SK-N-DZ (cell line): ENCODE results near the gene ATP8B4.
"Not testable (repeated sequence)": the region's sequence is repeated elsewhere in the genome, so short reads cannot be mapped to it uniquely, and the experiment has no call there.

Experiments
- DNase-seq: peaks from one replicate; pipeline ENCODE4 v3.0.0-alpha.2; 2015; ENCODE audit warnings: low spot score

ATP8B4 gene

DNA sequence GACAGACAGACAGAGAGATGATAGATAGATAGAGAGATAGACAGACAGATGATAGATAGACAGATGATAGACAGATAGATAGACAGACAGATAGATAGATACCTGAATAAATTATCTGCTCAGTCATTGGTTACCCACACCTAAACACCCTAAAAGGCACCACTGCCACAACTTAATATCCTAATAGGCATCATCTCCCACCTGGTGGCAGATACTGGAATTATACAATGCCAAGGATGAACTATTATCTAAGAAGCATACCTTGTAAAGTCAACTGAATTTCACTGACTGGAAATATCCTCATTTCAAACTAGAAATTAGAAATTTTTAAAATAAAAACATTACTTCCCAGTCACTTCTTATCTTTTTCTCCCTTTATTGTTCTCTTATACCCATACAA, 19.4 kb upstream of the ATP8B4 start:
- no peak for DNase-seq

- no peak for DNase-seq
Observed at GRCh38 chr15:50137893-50138292, 18.9 kb upstream of the ATP8B4 start.

DNA sequence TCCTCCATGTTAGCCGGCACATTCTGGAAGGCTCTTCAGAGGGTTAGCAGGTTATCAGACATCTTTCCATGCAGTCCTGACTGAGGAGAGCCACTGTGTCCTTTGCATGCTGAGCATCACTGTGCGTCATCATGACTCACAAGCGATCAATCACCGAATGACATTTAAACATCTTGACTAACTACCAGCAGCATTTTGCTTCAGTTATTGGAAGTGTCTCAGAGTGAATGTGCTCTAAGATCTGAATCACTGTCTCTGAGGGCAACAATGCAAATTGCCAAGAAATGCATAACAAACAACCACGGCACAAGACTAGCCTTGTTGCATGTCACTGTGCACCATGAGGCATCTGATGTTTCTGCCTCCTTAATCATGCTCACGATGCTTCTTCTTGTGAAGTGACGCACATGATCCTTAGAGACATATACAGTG, 18.3 kb upstream of the ATP8B4 start:
- no peak for DNase-seq

GRCh38 chr15:50135031-50135551, 16.1 kb upstream of the ATP8B4 start:
- DNase-seq, result no peak

DNA sequence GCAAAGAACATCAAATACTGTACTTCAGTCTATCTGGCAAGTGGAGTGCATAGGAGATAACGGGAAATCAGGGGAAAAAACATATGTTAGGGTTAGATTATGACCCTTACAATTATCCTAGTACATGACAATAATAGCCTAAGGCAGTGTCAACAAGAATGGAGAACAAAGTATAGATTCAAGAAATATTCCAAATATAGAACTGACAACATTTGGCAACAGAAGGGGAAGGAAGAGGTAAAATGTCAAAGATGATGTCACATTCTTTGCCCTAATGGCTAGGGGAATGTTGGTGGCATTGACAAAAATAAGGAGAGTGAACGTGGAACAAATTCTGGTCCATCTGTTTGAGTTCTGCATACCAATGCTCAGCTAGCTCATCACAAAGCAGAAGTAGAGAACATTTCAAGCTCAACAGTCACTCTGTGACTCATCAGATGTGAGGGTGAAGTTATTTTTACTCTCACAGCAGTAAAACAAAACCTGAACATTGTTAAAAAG, 15.5 kb upstream of the ATP8B4 start:
- no peak for DNase-seq

- not testable (repeated sequence) for DNase-seq
Observed at GRCh38 chr15:50132251-50132984, 13.4 kb upstream of the ATP8B4 start.

GRCh38 chr15:50131617-50132016, 12.6 kb upstream of the ATP8B4 start:
- no peak for DNase-seq

GRCh38 chr15:50128266-50128665, 9.2 kb upstream of the ATP8B4 start:
- DNase-seq, result no peak

GRCh38 chr15:50127255-50127777, 8.3 kb upstream of the ATP8B4 start:
- no peak for DNase-seq

DNA sequence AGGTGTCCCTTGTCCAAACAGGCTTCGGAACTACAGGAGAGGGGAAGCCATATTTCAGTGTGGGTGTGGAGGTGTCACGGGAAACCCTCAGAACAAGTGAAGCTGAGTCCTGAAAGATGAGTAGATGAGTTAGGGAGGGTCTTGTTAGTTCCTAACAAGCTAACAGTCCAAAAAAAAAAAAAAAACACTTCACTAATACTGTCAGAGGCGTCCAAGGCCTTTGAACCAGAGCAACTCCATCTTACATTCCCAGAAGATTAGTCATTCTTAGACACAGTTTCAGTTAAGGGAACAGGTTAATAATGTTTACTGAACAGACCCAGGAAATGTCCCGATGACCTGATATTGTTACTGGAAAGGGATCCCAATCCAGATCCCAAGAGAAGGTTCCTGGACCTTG, 7.0 kb upstream of the ATP8B4 start:
- no peak for DNase-seq

DNA sequence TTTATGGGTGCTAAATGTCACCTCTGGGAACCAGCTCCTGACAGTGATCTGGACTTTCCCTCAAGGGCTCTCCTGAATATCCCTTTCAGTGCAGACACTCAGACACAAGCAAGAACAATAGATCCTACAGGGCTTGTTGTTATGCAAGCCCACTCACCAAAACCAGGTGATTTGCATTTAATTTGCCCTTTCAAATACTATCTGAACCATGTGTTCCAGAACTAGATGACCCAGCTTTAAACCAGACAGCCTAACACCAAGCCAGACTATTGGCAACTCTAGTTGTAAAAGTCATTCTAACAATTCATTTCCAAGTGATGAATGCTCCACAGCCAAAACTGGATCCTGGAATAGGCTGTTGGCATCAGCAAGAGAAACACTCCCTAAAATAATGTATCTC, 5.6 kb upstream of the ATP8B4 start:
- no peak for DNase-seq

- DNase-seq, result no peak
Observed at GRCh38 chr15:50123861-50124557, 5.0 kb upstream of the ATP8B4 start.

GRCh38 chr15:50120729-50121128, 1.7 kb upstream of the ATP8B4 start:
- DNase-seq, result no peak

GRCh38 chr15:50117431-50118027, 1.5 kb downstream of the ATP8B4 start:
- DNase-seq, result no peak

GRCh38 chr15:50116477-50116876, 2.6 kb downstream of the ATP8B4 start:
- no peak for DNase-seq

DNA sequence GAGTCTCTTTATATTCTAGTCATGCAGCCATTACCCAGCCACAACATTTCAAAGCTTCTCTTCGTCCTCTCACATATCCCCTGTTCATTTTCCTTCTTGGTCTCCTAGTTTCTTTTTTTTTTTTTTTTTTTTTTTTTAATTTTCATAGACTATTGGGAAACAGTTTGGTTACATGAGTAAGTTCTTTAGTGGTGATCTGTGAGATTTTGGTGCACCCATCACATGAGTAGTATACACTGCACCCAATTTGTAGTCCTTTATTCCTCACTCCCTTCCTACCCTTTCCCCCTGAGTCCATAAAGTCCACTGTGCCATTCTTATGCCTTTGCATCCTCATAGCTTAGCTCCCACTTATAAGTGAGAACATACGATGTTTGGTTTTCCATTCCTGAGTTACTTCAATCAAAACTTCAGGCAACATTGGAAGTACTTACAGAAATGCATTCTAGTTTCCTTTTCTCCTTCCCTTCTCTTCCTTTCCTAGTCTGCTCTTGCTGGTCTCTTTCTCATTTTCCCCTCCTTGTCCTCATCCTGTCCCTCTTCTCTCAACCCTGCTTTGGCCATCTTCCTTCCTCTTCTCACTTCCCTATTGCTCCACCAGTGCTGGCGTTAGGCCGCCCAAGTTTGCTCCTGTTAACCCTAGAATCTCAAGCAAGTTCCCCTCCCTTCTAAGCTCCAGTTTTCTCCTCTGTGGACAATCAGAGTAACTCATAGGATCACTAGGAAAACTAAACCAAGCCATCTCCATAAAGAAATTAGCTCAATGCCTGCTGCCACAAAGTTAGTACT, 4.8 kb downstream of the ATP8B4 start:
- no peak for DNase-seq

- no peak for DNase-seq
Observed at GRCh38 chr15:50113187-50113505, 5.9 kb downstream of the ATP8B4 start.

DNA sequence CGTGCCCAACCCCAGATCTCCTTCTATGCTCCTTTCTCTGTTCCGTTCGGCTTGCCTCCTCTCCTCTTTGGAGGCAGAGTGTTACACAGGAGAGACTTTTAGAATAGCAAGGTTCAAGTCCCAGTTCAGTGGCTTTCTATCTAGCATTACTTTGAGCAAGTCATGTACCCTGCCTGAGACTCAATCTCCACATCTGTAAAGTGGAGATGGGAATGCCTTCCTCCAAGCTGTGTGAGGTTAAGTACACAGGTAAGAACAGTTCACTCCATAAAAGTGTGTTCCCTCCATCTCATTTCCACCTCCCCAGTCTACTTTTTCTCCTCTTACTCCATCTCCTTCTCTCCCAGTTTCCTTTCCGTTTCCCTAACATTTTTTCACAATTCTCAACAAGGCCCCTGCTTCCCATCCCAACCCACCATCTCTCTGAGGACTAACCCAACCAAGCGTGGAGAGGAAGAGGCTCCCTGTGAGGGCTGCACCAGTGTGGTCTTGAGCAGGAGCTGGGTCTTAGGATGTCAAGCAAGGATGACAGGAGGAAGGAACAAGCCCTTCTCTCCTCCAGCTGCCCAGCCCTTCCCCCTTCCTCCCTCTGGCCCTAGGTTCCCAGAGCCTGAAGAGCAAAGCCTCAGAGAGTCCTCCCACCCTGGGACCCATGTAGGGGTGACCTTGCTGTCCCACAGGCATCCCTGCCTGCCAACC, 6.4 kb downstream of the ATP8B4 start:
- DNase-seq, result no peak

- no peak for DNase-seq
Observed at GRCh38 chr15:50110285-50110684, 8.7 kb downstream of the ATP8B4 start.

DNA sequence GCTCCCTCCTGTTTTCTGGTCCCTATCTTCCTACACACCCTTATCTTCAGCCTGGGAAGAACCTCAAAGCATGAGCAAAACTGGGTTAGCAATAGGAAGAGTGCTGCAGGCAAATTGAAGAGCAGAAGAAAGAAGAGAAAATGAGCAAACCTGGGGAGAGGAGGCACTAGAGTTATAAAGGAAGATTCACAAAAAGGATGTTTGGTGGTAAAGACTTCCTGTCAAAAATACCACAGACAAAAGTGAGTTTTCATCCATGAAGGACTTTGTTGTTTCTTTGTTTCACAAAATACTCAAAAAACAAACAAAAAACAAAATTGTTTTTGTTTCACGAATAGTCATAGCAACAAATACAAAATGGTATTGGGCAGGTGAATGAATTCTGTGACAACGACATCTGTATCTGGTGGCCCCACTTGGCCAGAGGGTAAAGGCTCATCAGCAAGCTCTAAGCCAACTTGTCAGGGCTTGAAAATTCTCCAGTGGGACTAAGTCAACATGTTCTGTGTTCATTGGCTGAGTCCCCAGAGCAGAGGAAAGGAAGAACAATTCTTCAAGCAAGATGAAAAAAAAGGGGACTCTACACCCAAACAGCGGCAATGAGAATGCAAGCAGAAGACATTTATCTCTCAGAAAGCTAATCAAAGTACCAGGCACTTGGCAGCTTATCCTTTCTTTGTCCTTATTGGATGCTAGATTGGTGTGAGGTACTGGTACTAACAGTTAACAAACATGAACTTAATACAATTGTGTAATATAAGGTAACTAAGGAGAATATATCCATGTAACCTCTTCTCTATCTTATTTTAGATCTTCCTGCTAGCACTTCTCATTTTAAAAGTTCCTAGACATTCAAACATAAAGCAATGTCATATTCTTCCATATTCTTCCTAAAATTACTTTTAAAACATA, 9.7 kb downstream of the ATP8B4 start:
- DNase-seq, result no peak
